HepG2 (cell line): ENCODE measurements around the gene OSBPL10. TPM values are rescaled to one million over a fixed set of nuclear protein-coding genes. Genes with fewer than 3 reads are reported as not detected.
A peak's percentile ranks its signal among the peaks of the same experiment; 100 is the strongest.

Source experiments
- ATAC-seq: fragments of 200-7000 bp; cut with Tn5 transposase; 3 replicates; pipeline ENCODE4 v1.9.1; 2020; ENCODE audit warnings: mild to moderate bottlenecking, moderate library complexity
- BruUV-seq: library from RNA; stranded (reverse); fragments of 400-500 nt; replicated peaks from 2 replicates; lab custom pipeline; 2021; lab: Mats Ljungman, UMichigan
- CTCF ChIA-PET: fragments of 300-600 bp; formaldehyde crosslinking; extraction: SDS; loops from one replicate; lab custom pipeline; 2021; ENCODE audit warnings: low total read pairs, inconsistent platforms, low intra/inter-chr PET ratio; lab: Yijun Ruan, JAX
- POLR2A ChIA-PET: fragments of 350-600 bp; sonication (Branson Sonifier 250); formaldehyde crosslinking; loops from one replicate; lab custom pipeline; 2020; ENCODE audit warnings: antibody characterized with exemption, inconsistent platforms; lab: Yijun Ruan, JAX
- DNase-seq: peaks from one replicate; pipeline ENCODE4 v3.0.0-alpha.2; 2015; ENCODE audit warnings: low spot score
- FAIRE-seq: peaks from 3 replicates; lab custom pipeline; 2011; peaks lifted over from hg19 to GRCh38; lab: Jason Lieb, UNC
- H2AFZ ChIP-seq: one replicate; pipeline ENCODE4 v1.6.1; 2011; ENCODE audit warnings: low read length, inconsistent platforms
- H3K27ac ChIP-seq: fragments of 300-600 bp; 3 replicates; pipeline ENCODE4 v1.8.0; 2011; ENCODE audit warnings: mixed run types, mild to moderate bottlenecking, mixed read lengths, low read length, inconsistent platforms; ENCODE audit not compliant: insufficient read depth; ENCODE audit errors: extremely low read length
- H3K27me3 ChIP-seq, 2 experiments: fragments of 200-600 bp in 1 of 2; 2 replicates in 1 of 2; 3 replicates in 1 of 2; pipeline versions ENCODE4 v1.6.0 to v1.8.0; 2011; ENCODE audit warnings: low read length in 2 of 2, mild to moderate bottlenecking in 2 of 2, moderate library complexity in 2 of 2, inconsistent platforms in 1 of 2; ENCODE audit not compliant: insufficient read depth in 2 of 2, control insufficient read depth in 1 of 2
- H3K36me3 ChIP-seq, 2 experiments: fragments of 200-600 bp in 1 of 2; replicated peaks in 1 of 2; 2 replicates in 1 of 2; 3 replicates in 1 of 2; pipeline versions ENCODE4 v1.5.1 to v1.8.0; 2011; ENCODE audit warnings: low read length in 2 of 2, inconsistent platforms in 1 of 2; ENCODE audit not compliant: insufficient read depth in 2 of 2, control insufficient read depth in 1 of 2
- H3K4me1 ChIP-seq: 2 replicates; pipeline ENCODE4 v1.5.1; 2012; ENCODE audit warnings: low read length, inconsistent platforms; ENCODE audit not compliant: insufficient read depth
- H3K4me2 ChIP-seq: 2 replicates; pipeline ENCODE4 v1.6.0; 2011; ENCODE audit warnings: low read depth, low read length, inconsistent platforms
- H3K4me3 ChIP-seq, 3 experiments: fragments of 200-600 bp in 1 of 3; sonication (generic), shearing (Covaris generic) in 1 of 3; replicated peaks in 1 of 3; 2 replicates each; pipeline ENCODE4 v1.5.1; 2011 to 2016; ENCODE audit warnings: low read length in 3 of 3, inconsistent platforms in 2 of 3, low read depth in 2 of 3, mild to moderate bottlenecking in 2 of 3, control low read depth in 1 of 3, mixed read lengths in 1 of 3; ENCODE audit not compliant: insufficient read depth in 1 of 3
- H3K79me2 ChIP-seq: one replicate; pipeline ENCODE4 v1.6.1; 2011; ENCODE audit warnings: low read length, inconsistent platforms; ENCODE audit not compliant: insufficient read depth
- H3K9ac ChIP-seq: 2 replicates; pipeline ENCODE4 v1.6.0; 2011; ENCODE audit warnings: mild to moderate bottlenecking, low read depth, low read length, inconsistent platforms; ENCODE audit not compliant: insufficient read depth
- H3K9me3 ChIP-seq: 2 replicates; pipeline ENCODE4 v1.5.1; 2012; ENCODE audit warnings: mild to moderate bottlenecking, low read length
- H4K20me1 ChIP-seq: 2 replicates; pipeline ENCODE4 v1.6.0; 2011; ENCODE audit warnings: inconsistent platforms, mild to moderate bottlenecking, low read length, moderate library complexity; ENCODE audit not compliant: insufficient read depth
- BRD4 ChIP-seq: sonication (generic); formaldehyde crosslinking; IDR thresholded peaks from 2 replicates; pipeline ENCODE4 v1.4.0; 2020; ENCODE audit warnings: missing genetic modification reagents
- MZF1 ChIP-seq: sonication (generic); formaldehyde crosslinking; IDR thresholded peaks from 2 replicates; pipeline ENCODE4 v1.8.1; 2023; ENCODE audit warnings: mild to moderate bottlenecking, missing genetic modification reagents, borderline replicate concordance
- PHF8 ChIP-seq: sonication (generic); formaldehyde crosslinking; IDR thresholded peaks from 2 replicates; pipeline ENCODE4 v1.5.0; 2020; ENCODE audit warnings: missing genetic modification reagents
- ZFP82 ChIP-seq: sonication (generic); formaldehyde crosslinking; IDR thresholded peaks from 2 replicates; pipeline ENCODE4 v1.5.1; 2020; ENCODE audit warnings: mild to moderate bottlenecking, missing genetic modification reagents, borderline replicate concordance
- ZNF709 ChIP-seq: sonication (generic); formaldehyde crosslinking; IDR thresholded peaks from 2 replicates; pipeline ENCODE4 v1.5.0; 2020; ENCODE audit warnings: mild to moderate bottlenecking, missing genetic modification reagents
- WGBS: methylation state at CpG from one replicate; pipeline ENCODE4 v1.1.6; 2017; ENCODE audit warnings: low lambda C conversion rate; 5-methylcytosine and 5-hydroxymethylcytosine counted together
- in situ Hi-C: cut with HindIII; loops from 2 replicates; pipeline ENCODE4 v1.10.0; 2017; ENCODE audit warnings: low pct_unique_long_range_greater_than_20kb; ENCODE audit not compliant: extremely low pct_ligation_motif_present
- intact Hi-C: fragments of 100-400 bp; cut with micrococcal nuclease; formaldehyde crosslinking; loops from one replicate; pipeline ENCODE4 v1.10.0; 2022; ENCODE audit not compliant: unreplicated experiment
- polyA plus RNA-seq, 8 experiments: library from polyadenylated mRNA; depleted of rRNA in 3 of 8; stranded (reverse) in 7 of 8; unstranded in 1 of 8; fragments of >200 nt; fragmentation: Illumina TruSeq in 4 of 8; extraction: Trizol in 4 of 8; gene quantifications; 2 replicates each; pipeline versions ENCODE4 v1.2.1 to v1.2.3, GENCODE V29; 2011 to 2016; ENCODE audit warnings: low read depth in 4 of 8, missing spikeins in 1 of 8, mixed read lengths in 1 of 8; ENCODE audit not compliant: insufficient read depth in 1 of 8
- total RNA-seq, 5 experiments: library from RNA; depleted of rRNA; stranded (reverse); fragments of >200 nt; fragmentation: Illumina TruSeq; extraction: Trizol; gene quantifications; 2 replicates each; pipeline ENCODE4 v1.2.3, GENCODE V29; 2016; ENCODE audit warnings: low read depth in 1 of 5
- TF ChIP-seq, protein P1 (sequence below): sonication (generic); formaldehyde crosslinking; IDR thresholded peaks from 2 replicates; pipeline ENCODE4 v1.5.0; 2020; ENCODE audit warnings: missing genetic modification reagents
- TF ChIP-seq, protein P2 (sequence below): sonication (generic); formaldehyde crosslinking; IDR thresholded peaks from 2 replicates; pipeline ENCODE4 v1.4.0; 2020; ENCODE audit warnings: missing genetic modification reagents

Gene OSBPL10
- total and polyA plus RNA-seq, 2 of the 13 experiments (the other 11 are each of a cell fraction or from before 2014, with no cell fraction given): 10.3 to 28.6 TPM

DNA sequence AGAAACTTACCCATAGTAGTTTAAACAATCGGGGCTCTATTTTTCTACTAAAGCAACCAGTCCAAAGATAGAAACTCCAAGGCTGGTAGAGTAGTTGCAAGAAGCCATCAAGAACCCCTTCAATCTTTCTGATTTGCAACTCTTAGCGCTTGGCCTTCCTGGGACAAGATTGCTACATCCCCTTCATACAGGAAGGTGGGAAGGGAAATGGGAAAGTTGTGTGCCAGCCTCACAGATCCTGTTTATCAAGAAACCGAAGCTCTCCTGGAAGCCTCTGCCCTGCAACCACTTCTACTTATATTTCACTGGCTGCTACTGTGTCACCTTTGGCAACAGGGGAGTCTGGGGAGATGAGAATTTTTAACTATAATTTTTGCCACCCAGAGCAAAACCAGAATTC is 46.2 kb downstream of the OSBPL10 start:
- intact Hi-C loops: no loop called here
- ChIA-PET POLR2A (no interaction called here), CTCF (no interaction called here)

DNA sequence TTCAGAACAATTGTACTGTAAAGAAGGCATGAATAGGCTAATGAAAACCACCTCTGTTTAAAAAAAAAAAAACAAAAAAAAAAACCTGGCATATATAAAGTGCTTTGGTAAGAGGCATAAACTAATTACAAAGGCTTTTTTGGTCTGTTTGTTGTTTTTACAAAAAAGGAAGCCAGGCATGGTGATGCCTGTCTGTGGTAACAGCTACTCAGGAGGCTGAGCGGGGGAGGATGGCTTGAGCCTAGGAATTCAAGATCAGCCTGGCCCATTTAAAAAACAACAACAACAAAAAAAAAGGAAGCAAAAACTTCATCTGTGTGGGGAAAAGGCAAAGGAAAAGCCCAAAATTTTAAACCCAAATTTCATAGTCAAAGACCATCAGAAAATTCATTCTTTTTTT is 47.0 kb downstream of the OSBPL10 start:
- no peak overlapping the region for H3K4me2 ChIP-seq
- H3K36me3 ChIP-seq: no peaks in the 10 kb centered on the region
- TF ChIP-seq PHF8 (CRISPR knock-in tag): no peak
- no peak for TF ChIP-seq ZFP82 (CRISPR knock-in tag)
- TF ChIP-seq, protein P1, sequence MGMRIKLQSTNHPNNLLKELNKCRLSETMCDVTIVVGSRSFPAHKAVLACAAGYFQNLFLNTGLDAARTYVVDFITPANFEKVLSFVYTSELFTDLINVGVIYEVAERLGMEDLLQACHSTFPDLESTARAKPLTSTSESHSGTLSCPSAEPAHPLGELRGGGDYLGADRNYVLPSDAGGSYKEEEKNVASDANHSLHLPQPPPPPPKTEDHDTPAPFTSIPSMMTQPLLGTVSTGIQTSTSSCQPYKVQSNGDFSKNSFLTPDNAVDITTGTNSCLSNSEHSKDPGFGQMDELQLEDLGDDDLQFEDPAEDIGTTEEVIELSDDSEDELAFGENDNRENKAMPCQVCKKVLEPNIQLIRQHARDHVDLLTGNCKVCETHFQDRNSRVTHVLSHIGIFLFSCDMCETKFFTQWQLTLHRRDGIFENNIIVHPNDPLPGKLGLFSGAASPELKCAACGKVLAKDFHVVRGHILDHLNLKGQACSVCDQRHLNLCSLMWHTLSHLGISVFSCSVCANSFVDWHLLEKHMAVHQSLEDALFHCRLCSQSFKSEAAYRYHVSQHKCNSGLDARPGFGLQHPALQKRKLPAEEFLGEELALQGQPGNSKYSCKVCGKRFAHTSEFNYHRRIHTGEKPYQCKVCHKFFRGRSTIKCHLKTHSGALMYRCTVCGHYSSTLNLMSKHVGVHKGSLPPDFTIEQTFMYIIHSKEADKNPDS: no peak
- TF ChIP-seq MZF1 (CRISPR knock-in tag): no peak
- TF ChIP-seq, protein P2, sequence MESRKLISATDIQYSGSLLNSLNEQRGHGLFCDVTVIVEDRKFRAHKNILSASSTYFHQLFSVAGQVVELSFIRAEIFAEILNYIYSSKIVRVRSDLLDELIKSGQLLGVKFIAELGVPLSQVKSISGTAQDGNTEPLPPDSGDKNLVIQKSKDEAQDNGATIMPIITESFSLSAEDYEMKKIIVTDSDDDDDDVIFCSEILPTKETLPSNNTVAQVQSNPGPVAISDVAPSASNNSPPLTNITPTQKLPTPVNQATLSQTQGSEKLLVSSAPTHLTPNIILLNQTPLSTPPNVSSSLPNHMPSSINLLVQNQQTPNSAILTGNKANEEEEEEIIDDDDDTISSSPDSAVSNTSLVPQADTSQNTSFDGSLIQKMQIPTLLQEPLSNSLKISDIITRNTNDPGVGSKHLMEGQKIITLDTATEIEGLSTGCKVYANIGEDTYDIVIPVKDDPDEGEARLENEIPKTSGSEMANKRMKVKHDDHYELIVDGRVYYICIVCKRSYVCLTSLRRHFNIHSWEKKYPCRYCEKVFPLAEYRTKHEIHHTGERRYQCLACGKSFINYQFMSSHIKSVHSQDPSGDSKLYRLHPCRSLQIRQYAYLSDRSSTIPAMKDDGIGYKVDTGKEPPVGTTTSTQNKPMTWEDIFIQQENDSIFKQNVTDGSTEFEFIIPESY (CRISPR knock-in tag): no peak
- TF ChIP-seq ZNF709 (CRISPR knock-in tag): no peak
- H3K9ac ChIP-seq: no peak overlapping the region
- WGBS: 94% methylated on average over 1 of the region's 1 CpG
- in situ Hi-C loops: no loop called here
- intact Hi-C loops: no loop called here
- peaks cover 44% of the 10 kb centered on the region for H3K79me2 ChIP-seq
- no peak overlapping the region for H3K4me3 ChIP-seq
- no peaks in the 10 kb centered on the region for H3K27me3 ChIP-seq
- BruUV-seq: no TSS peak
- POLR2A ChIA-PET: no interaction called here
- ATAC-seq (no peak), DNase-seq (no peak), FAIRE-seq (no peak)
- CTCF ChIA-PET: no interaction called here
- H3K9me3 ChIP-seq: no peaks in the 10 kb centered on the region
- H3K4me1 ChIP-seq: peaks cover 25% of the 10 kb centered on the region
- H4K20me1 ChIP-seq: no peaks in the 10 kb centered on the region
- H2AFZ ChIP-seq: no peak overlapping the region
- no peak overlapping the region for H3K27ac ChIP-seq

More for the DNA sequence above, 46.2 kb downstream of the OSBPL10 start:
- H3K79me2 ChIP-seq: peaks cover 43% of the 10 kb centered on the region
- H3K9ac ChIP-seq: no peak overlapping the region
- no peak overlapping the region for H2AFZ ChIP-seq
- no peak overlapping the region for H3K27ac ChIP-seq
- BruUV-seq: no TSS peak
- no peak for DNase-seq
- no peaks in the 10 kb centered on the region for H3K27me3 ChIP-seq
- H3K36me3 ChIP-seq: no peaks in the 10 kb centered on the region
- no peak overlapping the region for H3K4me2 ChIP-seq
- in situ Hi-C loops: no loop called here
- no peak for ATAC-seq
- H4K20me1 ChIP-seq: no peaks in the 10 kb centered on the region
- FAIRE-seq: no peak
- TF ChIP-seq, protein P2 (CRISPR knock-in tag): peak; percentile 14; the same call in 1 of the 2 replicates
- no peak for TF ChIP-seq BRD4 (CRISPR knock-in tag)
- peaks cover 33% of the 10 kb centered on the region for H3K4me1 ChIP-seq
- no peak overlapping the region for H3K4me3 ChIP-seq
- H3K9me3 ChIP-seq: no peaks in the 10 kb centered on the region
- WGBS: 93% methylated on average over 3 of the region's 3 CpGs
